ENCODE measurements around the gene KLK10. TPM values are rescaled to one million over a fixed set of nuclear protein-coding genes. Genes with fewer than 3 reads are reported as not detected.

KLK10 gene
- total RNA-seq, 1 donor from 2014 or later, result not detected

DNA sequence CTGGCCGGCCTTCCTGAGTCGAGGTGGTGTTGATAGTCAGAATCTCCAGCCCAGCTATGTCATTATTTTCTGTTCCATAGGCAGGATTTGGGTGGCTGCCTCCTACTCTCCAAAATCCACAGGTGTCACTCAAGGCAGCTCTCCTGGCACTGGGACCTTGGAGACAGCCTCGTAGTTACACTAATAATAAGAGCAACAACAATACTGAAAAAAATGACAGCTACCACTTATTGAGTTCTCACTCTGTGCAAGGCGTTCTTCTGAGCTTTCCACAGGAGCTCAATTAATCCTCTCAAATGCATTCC is 27.5 kb upstream of the KLK10 start:
- TF ChIP-seq, protein P1, sequence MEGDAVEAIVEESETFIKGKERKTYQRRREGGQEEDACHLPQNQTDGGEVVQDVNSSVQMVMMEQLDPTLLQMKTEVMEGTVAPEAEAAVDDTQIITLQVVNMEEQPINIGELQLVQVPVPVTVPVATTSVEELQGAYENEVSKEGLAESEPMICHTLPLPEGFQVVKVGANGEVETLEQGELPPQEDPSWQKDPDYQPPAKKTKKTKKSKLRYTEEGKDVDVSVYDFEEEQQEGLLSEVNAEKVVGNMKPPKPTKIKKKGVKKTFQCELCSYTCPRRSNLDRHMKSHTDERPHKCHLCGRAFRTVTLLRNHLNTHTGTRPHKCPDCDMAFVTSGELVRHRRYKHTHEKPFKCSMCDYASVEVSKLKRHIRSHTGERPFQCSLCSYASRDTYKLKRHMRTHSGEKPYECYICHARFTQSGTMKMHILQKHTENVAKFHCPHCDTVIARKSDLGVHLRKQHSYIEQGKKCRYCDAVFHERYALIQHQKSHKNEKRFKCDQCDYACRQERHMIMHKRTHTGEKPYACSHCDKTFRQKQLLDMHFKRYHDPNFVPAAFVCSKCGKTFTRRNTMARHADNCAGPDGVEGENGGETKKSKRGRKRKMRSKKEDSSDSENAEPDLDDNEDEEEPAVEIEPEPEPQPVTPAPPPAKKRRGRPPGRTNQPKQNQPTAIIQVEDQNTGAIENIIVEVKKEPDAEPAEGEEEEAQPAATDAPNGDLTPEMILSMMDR (IDR thresholded peaks at IDR 0.05), result no peak
- DNase-seq (ENCODE audit: low spot score), result no peak
- H3K4me3 Mint-ChIP-seq (ENCODE audit: unreplicated experiment), result no peak overlapping the region
- H3K9me3 Mint-ChIP-seq (ENCODE audit: low read depth), result peaks cover 4% of the 10 kb centered on the region
- no peaks in the 10 kb centered on the region for H3K4me1 Mint-ChIP-seq (ENCODE audit: low read depth)
- H3K27me3 Mint-ChIP-seq (ENCODE audit: low read depth), result peaks cover 4% of the 10 kb centered on the region
- H3K27ac Mint-ChIP-seq (ENCODE audit: unreplicated experiment), result no peak overlapping the region
- H3K36me3 Mint-ChIP-seq (ENCODE audit: low read depth), result no peaks in the 10 kb centered on the region

DNA sequence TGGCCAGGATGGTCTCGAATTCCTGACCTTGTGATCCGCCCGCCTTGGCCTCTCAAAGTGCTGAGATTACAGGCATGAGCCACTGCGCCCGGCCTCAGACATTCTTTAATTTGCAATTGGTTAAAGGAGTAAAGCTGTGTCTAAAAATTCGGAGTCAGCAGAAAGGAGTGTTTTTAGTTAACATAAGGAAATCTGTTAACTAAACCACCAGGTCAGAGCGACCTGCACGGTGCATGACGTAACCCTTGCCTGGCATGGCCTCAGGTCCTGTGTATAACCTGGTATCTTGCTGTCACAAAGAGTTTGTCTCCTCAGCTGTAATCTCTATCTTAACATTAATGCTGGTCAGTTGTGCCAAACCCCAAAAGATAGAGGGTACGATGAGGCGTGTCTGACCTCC is 24.8 kb upstream of the KLK10 start:
- Mint-ChIP-seq H3K4me1 (ENCODE audit: low read depth) (no peaks in the 10 kb centered on the region), H3K9me3 (ENCODE audit: low read depth) (peaks cover 7% of the 10 kb centered on the region), H3K4me3 (ENCODE audit: unreplicated experiment) (no peak overlapping the region), H3K36me3 (ENCODE audit: low read depth) (no peaks in the 10 kb centered on the region), H3K27ac (ENCODE audit: unreplicated experiment) (no peak overlapping the region), H3K27me3 (ENCODE audit: low read depth) (peaks cover 4% of the 10 kb centered on the region)
- TF ChIP-seq, protein P1 (IDR thresholded peaks at IDR 0.05), result no peak
- DNase-seq (ENCODE audit: low spot score), result no peak

DNA sequence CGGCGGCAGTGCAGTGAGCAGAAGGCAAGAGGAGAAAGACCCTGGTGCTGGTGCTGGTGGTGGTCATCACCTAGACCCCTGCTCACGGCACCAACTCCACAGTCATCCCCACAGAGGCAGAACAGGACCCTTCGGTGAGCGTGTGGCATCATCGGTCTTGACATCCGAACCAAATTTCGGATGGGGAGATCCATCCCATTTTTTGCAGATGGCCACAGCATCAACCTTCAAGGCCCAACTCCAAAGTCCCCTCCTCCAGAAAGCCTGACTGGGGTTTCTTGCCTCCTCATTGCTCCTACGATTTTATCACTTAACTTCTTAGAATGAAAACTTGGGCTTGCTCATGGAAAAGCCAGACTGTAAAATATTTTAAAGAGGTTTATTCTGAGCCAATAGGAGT is 24.0 kb upstream of the KLK10 start:
- DNase-seq (ENCODE audit: low spot score), result no peak
- no peak overlapping the region for H3K27ac Mint-ChIP-seq (ENCODE audit: unreplicated experiment)
- peaks cover 3% of the 10 kb centered on the region for H3K9me3 Mint-ChIP-seq (ENCODE audit: low read depth)
- H3K36me3 Mint-ChIP-seq (ENCODE audit: low read depth), result no peaks in the 10 kb centered on the region
- TF ChIP-seq, protein P1 (IDR thresholded peaks at IDR 0.05), result no peak
- no peaks in the 10 kb centered on the region for H3K4me1 Mint-ChIP-seq (ENCODE audit: low read depth)
- H3K4me3 Mint-ChIP-seq (ENCODE audit: unreplicated experiment), result no peak overlapping the region
- H3K27me3 Mint-ChIP-seq (ENCODE audit: low read depth), result peaks cover 4% of the 10 kb centered on the region

DNA sequence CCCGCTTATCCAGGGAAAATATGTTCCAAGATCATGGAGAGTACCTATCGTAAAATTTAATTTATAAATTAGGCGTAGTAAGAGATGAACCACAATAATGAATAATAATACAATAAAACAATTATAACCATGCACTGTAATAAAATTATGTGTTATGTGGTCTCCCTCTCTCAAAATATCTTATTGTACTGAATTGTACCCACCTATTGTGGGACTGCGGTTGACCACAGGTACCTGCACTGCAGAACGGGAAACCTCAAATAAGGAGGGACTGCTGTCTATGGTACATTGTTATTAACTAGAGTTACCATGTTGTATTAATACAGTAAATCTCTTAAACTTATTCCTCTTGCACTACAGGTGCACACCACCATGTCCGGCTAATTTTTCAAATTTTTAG is 20.6 kb upstream of the KLK10 start:
- DNase-seq (ENCODE audit: low spot score), result no peak
- TF ChIP-seq, protein P1 (IDR thresholded peaks at IDR 0.05), result no peak
- H3K4me1 Mint-ChIP-seq (ENCODE audit: low read depth), result no peaks in the 10 kb centered on the region
- no peaks in the 10 kb centered on the region for H3K36me3 Mint-ChIP-seq (ENCODE audit: low read depth)
- no peaks in the 10 kb centered on the region for H3K27me3 Mint-ChIP-seq (ENCODE audit: low read depth)
- H3K4me3 Mint-ChIP-seq (ENCODE audit: unreplicated experiment), result no peak overlapping the region
- H3K27ac Mint-ChIP-seq (ENCODE audit: unreplicated experiment), result no peak overlapping the region
- H3K9me3 Mint-ChIP-seq (ENCODE audit: low read depth), result peaks cover 3% of the 10 kb centered on the region

DNA sequence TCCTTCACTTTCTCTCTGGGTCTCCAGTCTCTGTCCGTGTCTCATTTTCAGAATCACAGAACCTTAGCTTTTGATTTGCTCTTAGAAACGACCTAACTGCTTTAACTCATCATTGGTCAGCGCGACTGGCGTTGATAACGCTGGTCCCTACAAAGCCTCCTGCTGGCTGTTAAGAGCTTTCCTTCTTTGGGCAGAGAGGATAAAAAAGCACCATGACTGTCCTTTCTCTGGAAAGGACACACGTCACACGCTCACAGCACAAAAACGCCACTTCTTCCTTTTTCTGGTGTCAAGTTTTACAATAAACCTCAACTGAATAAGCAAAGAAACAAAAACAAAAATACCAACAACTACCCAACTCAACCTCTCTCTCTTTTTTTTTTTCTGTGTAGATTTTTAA is 17.0 kb upstream of the KLK10 start:
- no peaks in the 10 kb centered on the region for H3K36me3 Mint-ChIP-seq (ENCODE audit: low read depth)
- H3K27ac Mint-ChIP-seq (ENCODE audit: unreplicated experiment), result no peak overlapping the region
- H3K4me1 Mint-ChIP-seq (ENCODE audit: low read depth), result no peaks in the 10 kb centered on the region
- H3K27me3 Mint-ChIP-seq (ENCODE audit: low read depth), result peaks cover 8% of the 10 kb centered on the region
- no peak for DNase-seq (ENCODE audit: low spot score)
- no peaks in the 10 kb centered on the region for H3K9me3 Mint-ChIP-seq (ENCODE audit: low read depth)
- TF ChIP-seq, protein P1 (IDR thresholded peaks at IDR 0.05), result no peak
- H3K4me3 Mint-ChIP-seq (ENCODE audit: unreplicated experiment), result no peak overlapping the region
